K562 (cell line): ENCODE measurements around the gene SLC26A8. TPM values are rescaled to one million over a fixed set of nuclear protein-coding genes. Genes with fewer than 3 reads are reported as not detected.

Source experiments
- ARID2 ChIP-seq: fragments of 450-650 bp; IDR thresholded peaks from 2 replicates; pipeline ENCODE4 v1.6.1; 2017; ENCODE audit warnings: antibody characterized with exemption, mild to moderate bottlenecking
- CBX1 ChIP-seq: sonication (generic); IDR thresholded peaks from 2 replicates; pipeline ENCODE4 v1.6.1; 2016; ENCODE audit warnings: antibody characterized with exemption, low read depth, mild to moderate bottlenecking
- CEBPB ChIP-seq: fragments of 450-650 bp; IDR thresholded peaks from 2 replicates; pipeline ENCODE4 v1.6.1; 2016; ENCODE audit warnings: missing genetic modification characterization, missing compliant biosample characterization
- CHD7 ChIP-seq: fragments of 200-600 bp; sonication (generic); IDR thresholded peaks from one replicate; pipeline ENCODE4 v1.6.1; 2012; ENCODE audit warnings: mild to moderate bottlenecking, low read depth, low read length, inconsistent platforms
- CTBP1 ChIP-seq: fragments of 450-650 bp; IDR thresholded peaks from 2 replicates; pipeline ENCODE4 v1.6.1; 2016; ENCODE audit warnings: borderline replicate concordance
- FIP1L1 ChIP-seq: fragments of 200-400 bp; formaldehyde crosslinking; IDR thresholded peaks from 2 replicates; pipeline ENCODE4 v1.6.1; 2018; ENCODE audit warnings: mild to moderate bottlenecking, low read depth, low read length; ENCODE audit not compliant: poor library complexity, severe bottlenecking
- RBM15 ChIP-seq: fragments of 200-400 bp; formaldehyde crosslinking; IDR thresholded peaks from 2 replicates; pipeline ENCODE4 v1.6.1; 2018; ENCODE audit warnings: mild to moderate bottlenecking, low read length, moderate library complexity; ENCODE audit not compliant: insufficient read depth
- STAT5B ChIP-seq: fragments of 250-450 bp; sonication (Bioruptor Pico); IDR thresholded peaks from 2 replicates; pipeline ENCODE4 v1.8.0; 2021; ENCODE audit warnings: mild to moderate bottlenecking, inconsistent platforms
- TCF15 ChIP-seq: fragments of 250-450 bp; sonication (Bioruptor Pico); IDR thresholded peaks from 2 replicates; pipeline ENCODE4 v1.8.0; 2022; ENCODE audit warnings: moderate library complexity, mild to moderate bottlenecking, inconsistent platforms
- ZNF239 ChIP-seq: fragments of 250-450 bp; sonication (Bioruptor Pico); IDR thresholded peaks from 2 replicates; pipeline ENCODE4 v1.4.0; 2020; ENCODE audit warnings: mild to moderate bottlenecking
- ZNF79 ChIP-seq: fragments of 250-450 bp; sonication (Bioruptor Pico); IDR thresholded peaks from 2 replicates; pipeline ENCODE4 v1.4.0; 2020; ENCODE audit warnings: low read depth, mild to moderate bottlenecking, moderate library complexity
- polyA plus RNA-seq, 8 experiments: library from polyadenylated mRNA; depleted of rRNA in 4 of 8; stranded (reverse) in 5 of 8; unstranded in 3 of 8; fragments of >200 nt; fragmentation: Nextera tagmentation in 2 of 8; fragmentation: Illumina TruSeq in 1 of 8; extraction: Ambion mirVana in 2 of 8; extraction: Trizol in 1 of 8; gene quantifications; 2 replicates each; pipeline versions ENCODE4 v1.2.1 to v1.2.3, GENCODE V29; 2011 to 2014; ENCODE audit warnings: inconsistent platforms in 1 of 8, missing spikeins in 1 of 8
- total RNA-seq, 7 experiments: library from RNA; depleted of rRNA in 6 of 7; stranded (reverse); fragments of >200 nt in 6 of 7; fragmentation: Illumina TruSeq in 2 of 7; extraction: Trizol in 2 of 7; gene quantifications; 2 replicates each; pipeline versions ENCODE4 v1.2.1 to v1.2.3, GENCODE V29; 2011 to 2021; ENCODE audit warnings: low replicate concordance in 1 of 7
- TF ChIP-seq, protein P1 (sequence below): fragments of 250-450 bp; sonication (Bioruptor Pico); IDR thresholded peaks from 2 replicates; pipeline ENCODE4 v1.8.0; 2022; ENCODE audit warnings: moderate library complexity, mild to moderate bottlenecking, inconsistent platforms
- TF ChIP-seq, protein P2 (sequence below): fragments of 450-650 bp; IDR thresholded peaks from 2 replicates; pipeline ENCODE4 v1.6.1; 2017; ENCODE audit warnings: antibody characterized with exemption

The SLC26A8 gene
- total and polyA plus RNA-seq, 9 of the 15 experiments (the other 6 are each of a cell fraction or from before 2014, with no cell fraction given) = not detected

GRCh38 chr6:36025260-36025931, 955 bp upstream of the SLC26A8 start (continued):
- TF ChIP-seq, protein P1, sequence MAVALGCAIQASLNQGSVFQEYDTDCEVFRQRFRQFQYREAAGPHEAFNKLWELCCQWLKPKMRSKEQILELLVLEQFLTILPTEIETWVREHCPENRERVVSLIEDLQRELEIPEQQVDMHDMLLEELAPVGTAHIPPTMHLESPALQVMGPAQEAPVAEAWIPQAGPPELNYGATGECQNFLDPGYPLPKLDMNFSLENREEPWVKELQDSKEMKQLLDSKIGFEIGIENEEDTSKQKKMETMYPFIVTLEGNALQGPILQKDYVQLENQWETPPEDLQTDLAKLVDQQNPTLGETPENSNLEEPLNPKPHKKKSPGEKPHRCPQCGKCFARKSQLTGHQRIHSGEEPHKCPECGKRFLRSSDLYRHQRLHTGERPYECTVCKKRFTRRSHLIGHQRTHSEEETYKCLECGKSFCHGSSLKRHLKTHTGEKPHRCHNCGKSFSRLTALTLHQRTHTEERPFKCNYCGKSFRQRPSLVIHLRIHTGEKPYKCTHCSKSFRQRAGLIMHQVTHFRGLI = no peak
- TF ChIP-seq CBX1 (no peak), ZNF239 (CRISPR knock-in tag) (no peak), CEBPB (no peak), TCF15 (no peak), ZNF79 (CRISPR knock-in tag) (no peak), ARID2 (no peak), CTBP1 (peak; percentile 74; the same call in 1 of the 2 replicates), RBM15 (no peak), CHD7 (no peak), STAT5B (CRISPR knock-in tag) (no peak), FIP1L1 (no peak)
- TF ChIP-seq, protein P2, sequence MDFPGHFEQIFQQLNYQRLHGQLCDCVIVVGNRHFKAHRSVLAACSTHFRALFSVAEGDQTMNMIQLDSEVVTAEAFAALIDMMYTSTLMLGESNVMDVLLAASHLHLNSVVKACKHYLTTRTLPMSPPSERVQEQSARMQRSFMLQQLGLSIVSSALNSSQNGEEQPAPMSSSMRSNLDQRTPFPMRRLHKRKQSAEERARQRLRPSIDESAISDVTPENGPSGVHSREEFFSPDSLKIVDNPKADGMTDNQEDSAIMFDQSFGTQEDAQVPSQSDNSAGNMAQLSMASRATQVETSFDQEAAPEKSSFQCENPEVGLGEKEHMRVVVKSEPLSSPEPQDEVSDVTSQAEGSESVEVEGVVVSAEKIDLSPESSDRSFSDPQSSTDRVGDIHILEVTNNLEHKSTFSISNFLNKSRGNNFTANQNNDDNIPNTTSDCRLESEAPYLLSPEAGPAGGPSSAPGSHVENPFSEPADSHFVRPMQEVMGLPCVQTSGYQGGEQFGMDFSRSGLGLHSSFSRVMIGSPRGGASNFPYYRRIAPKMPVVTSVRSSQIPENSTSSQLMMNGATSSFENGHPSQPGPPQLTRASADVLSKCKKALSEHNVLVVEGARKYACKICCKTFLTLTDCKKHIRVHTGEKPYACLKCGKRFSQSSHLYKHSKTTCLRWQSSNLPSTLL = 0 out of 2 replicates have a peak, but pooled peaks have one; percentile 23
